RPMI8226 (cell line): Measurements from ENCODE around the gene UTP15.
A peak's percentile ranks its signal among the peaks of the same experiment; 100 is the strongest.

Source experiments
- DNase-seq: peaks from one replicate; pipeline ENCODE4 v3.0.0-alpha.2; 2015

The UTP15 gene

GRCh38 chr5:73565969-73566547, 515 bp downstream of the UTP15 start:
- DNase-seq = no peak

- no peak for DNase-seq
These were observed 17.0 kb downstream of the UTP15 start for GRCh38 chr5:73582285-73583145.

- no peak for DNase-seq
These were observed 22.4 kb downstream of the UTP15 start for GRCh38 chr5:73587923-73588322.

GRCh38 chr5:73591102-73591695, 25.7 kb downstream of the UTP15 start:
- DNase-seq = peak; percentile 83

GRCh38 chr5:73591698-73592501, 26.4 kb downstream of the UTP15 start:
- DNase-seq = no peak

GRCh38 chr5:73592551-73592950, 27.0 kb downstream of the UTP15 start:
- no peak for DNase-seq

- DNase-seq = peak; percentile 60
These were observed 31.3 kb downstream of the UTP15 start for GRCh38 chr5:73596705-73597328.

GRCh38 chr5:73599380-73599779, 33.8 kb downstream of the UTP15 start:
- no peak for DNase-seq

GRCh38 chr5:73603998-73604397, 38.5 kb downstream of the UTP15 start:
- no peak for DNase-seq

GRCh38 chr5:73605223-73606087, 39.9 kb downstream of the UTP15 start:
- no peak for DNase-seq

- DNase-seq = no peak
These were observed 40.7 kb downstream of the UTP15 start for GRCh38 chr5:73606206-73606753.

- no peak for DNase-seq
These were observed 41.7 kb downstream of the UTP15 start for GRCh38 chr5:73607228-73607627.

GRCh38 chr5:73612799-73613198, 47.3 kb downstream of the UTP15 start:
- no peak for DNase-seq

- DNase-seq = no peak
These were observed 49.5 kb downstream of the UTP15 start for GRCh38 chr5:73615085-73615484.

- no peak for DNase-seq
These were observed 50.4 kb downstream of the UTP15 start for GRCh38 chr5:73615947-73616346.

- DNase-seq = no peak
These were observed 52.2 kb downstream of the UTP15 start for GRCh38 chr5:73617510-73618279.

- no peak for DNase-seq
These were observed 54.2 kb downstream of the UTP15 start for GRCh38 chr5:73619606-73620333.

GRCh38 chr5:73620334-73620687, 54.8 kb downstream of the UTP15 start:
- DNase-seq = peak; percentile 26

- no peak for DNase-seq
These were observed 57.5 kb downstream of the UTP15 start for GRCh38 chr5:73623060-73623459.

GRCh38 chr5:73623901-73624404, 58.4 kb downstream of the UTP15 start:
- DNase-seq = no peak
